NCI-H2196 (cell line): Measurements from ENCODE around the gene NEK9.
"Not testable (repeated sequence)": the region's sequence is repeated elsewhere in the genome, so short reads cannot be mapped to it uniquely, and the experiment has no call there.

Experiments
- DNase-seq: peaks from one replicate; lab custom pipeline; 2025; ENCODE audit not compliant: unreplicated experiment; lab: John Stamatoyannopoulos, UW

NEK9 gene

DNA sequence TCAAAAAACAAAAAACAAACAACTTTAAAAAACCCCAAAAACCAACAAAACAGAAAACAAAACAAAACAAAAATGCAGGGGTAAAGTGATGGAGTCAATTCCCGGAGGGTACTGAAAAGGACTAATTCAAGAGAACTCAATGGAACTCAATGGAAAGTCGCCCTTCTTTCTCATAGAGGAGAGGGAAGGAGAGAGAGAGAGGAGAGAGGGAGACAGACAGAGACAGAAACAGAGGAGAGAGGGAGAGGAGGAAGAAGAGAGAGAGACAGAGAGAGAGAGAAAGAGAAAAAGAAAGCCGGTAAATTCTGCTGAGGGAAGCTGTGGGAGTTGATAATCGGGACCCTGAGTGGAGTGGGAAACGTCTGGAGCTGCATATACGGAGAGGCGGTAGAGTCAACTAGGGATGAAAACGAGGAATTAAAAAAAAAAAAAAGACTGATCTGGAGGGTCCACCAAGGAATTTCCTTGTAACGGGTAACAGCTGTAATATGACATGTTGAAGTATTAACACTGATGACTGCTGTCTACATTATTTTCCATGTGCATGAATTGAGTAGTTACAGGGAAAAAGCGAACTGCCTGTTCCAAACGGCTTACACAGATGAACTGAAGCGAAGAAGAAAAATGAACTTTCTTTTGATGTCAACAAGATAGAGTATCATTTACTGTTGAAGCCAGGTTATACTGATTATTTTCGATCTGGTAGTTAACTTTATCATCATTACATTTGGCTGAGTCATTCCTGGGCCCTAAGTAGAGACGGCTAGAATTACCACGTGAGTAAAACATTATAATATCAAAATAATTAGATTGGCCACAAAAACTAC is 58.3 kb downstream of the NEK9 start:
- peak; percentile 56 for DNase-seq

DNA sequence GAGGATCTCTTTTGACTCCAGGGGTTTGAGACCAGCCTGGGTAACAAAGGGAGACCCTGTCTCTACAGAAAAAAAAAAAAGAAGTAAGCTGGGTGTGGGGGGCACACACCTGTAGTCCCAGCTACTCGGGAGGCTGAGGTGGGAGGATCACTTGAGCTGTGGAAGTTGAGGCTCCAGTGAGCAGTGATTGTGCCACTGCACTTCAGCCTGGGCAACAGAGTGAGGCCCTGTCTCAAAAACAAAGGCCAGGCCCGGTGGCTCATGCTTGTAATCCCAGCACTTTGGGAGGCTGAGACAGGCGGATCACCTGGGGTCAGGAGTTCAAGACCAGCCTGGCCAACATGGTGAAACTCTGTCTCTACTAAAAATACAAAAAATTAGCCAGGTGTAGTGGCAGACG is 59.1 kb downstream of the NEK9 start:
- DNase-seq = not testable (repeated sequence)

- DNase-seq = no peak
Observed at GRCh38 chr14:75067212-75067611, 59.6 kb downstream of the NEK9 start.

GRCh38 chr14:75066691-75067090 is 60.2 kb downstream of the NEK9 start:
- no peak for DNase-seq

DNA sequence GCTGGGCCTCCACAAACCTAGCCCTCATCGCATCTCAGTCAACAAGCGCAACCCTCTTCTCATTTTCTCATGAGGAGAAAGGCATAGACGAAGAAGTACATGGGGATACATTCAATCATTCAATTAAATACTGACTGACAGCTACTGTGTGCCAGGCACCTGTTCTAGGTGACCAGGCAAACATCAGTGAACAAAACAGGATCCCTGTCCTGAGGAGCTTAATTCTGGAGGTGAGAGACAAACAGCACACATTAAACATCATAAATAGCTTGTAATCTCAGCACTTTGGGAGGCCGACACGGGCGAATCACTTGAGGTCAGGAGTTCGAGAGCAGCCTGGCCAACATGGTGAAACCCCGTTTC is 62.7 kb downstream of the NEK9 start:
- DNase-seq = no peak

- peak; percentile 96 for DNase-seq
Observed at GRCh38 chr14:75063491-75064204, 63.2 kb downstream of the NEK9 start, which contains the start of gene ACYP1. Gene ACYP1 (minus strand): TSS chr14:75064024. CDS start chr14:75063553, 471 bp downstream.

DNA sequence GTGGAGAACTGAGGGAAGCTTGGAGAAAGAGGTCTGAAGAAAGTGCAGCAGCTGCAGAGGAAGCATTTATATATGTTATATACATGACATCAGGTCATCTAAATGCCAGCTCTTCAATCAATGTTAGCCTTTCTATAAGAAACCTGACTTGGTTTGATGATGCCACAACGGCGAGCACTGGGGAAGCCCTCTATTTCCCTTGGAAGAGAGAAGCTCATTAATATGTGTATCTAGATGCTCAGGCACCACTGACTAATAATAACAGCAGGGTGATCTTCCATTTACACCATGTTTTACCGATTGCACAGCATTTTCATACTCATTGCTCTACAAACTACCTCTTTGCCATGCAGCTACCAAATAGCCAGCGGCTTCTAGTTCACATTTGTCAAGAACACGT is 63.8 kb downstream of the NEK9 start:
- DNase-seq = no peak

DNA sequence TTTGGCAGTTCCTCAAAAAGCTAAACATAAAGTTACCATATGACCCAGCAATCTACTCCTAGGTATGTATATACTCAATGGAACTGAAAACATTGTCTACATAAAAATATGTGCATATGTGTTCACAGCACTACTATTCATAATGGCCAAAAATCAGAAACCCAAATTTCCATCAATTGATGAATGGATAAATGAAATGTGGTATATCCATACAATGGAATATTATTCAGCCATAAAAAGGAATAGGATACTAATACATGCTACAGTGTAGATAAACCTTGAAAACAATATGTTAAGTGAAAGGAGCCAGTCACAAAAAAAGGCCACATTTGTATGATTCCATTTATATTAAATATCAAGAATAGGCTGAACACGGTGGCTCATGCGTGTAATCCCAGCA is 66.4 kb downstream of the NEK9 start:
- no peak for DNase-seq

DNA sequence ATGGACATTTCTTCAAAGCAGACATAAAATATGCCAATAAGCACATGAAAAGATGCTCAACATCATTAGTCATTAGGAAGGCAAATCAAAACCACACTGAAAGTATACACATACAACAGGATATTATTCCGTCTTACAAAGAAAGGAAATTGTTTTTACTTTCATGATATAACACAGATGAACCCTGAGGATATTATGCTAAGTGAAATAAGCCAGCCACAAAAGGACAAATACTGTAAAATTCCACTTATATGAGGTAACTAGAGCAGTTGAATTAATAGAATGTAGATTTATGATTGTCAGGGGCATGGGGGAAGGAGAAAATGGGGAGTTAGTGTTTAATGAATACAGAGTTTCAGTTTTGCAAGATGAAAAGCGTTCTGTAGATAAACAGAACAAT is 67.2 kb downstream of the NEK9 start:
- no peak for DNase-seq

DNA sequence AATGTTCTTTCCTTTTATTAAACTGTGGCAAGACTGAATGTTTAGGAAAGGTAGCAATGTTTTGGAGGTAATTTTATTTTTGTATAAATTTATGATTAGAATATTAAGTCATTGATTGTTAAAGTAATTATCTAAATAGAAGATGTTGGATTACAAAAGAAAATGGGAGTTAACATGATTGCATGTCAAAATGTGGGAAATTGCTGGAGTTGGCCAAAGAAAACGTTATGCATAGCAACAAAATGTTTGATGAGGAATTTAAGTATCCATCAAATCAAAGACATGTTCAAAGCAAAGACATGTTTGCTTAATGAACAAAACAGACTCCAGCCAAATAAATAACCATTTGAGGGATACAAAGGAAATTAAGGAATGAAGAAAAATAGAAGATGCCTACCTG is 72.4 kb downstream of the NEK9 start:
- DNase-seq = no peak

- DNase-seq = no peak
Observed at GRCh38 chr14:75053396-75054291, 73.2 kb downstream of the NEK9 start.

DNA sequence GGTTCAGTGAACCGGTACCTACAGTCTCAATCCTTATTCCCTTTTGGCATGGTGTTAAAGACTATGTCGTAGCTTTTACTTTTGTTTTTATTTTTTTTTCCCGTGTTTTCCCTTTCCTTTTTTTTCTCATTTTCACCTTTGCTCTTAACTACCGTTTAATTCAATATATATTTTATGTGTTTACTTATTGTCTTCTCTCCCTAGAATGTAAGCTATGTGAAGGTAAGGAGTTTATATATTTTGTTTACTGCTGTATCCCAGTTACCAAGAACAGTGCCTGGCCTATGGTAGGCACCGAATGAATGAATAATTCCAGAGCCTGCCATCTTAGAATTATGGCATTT is 75.3 kb downstream of the NEK9 start:
- DNase-seq = no peak

- DNase-seq = peak; percentile 98
Observed at GRCh38 chr14:75050852-75051555, 75.8 kb downstream of the NEK9 start, which contains the start of gene MLH3. Gene MLH3 (minus strand): TSS chr14:75051467. CDS start chr14:75049655, 1,812 bp downstream.

DNA sequence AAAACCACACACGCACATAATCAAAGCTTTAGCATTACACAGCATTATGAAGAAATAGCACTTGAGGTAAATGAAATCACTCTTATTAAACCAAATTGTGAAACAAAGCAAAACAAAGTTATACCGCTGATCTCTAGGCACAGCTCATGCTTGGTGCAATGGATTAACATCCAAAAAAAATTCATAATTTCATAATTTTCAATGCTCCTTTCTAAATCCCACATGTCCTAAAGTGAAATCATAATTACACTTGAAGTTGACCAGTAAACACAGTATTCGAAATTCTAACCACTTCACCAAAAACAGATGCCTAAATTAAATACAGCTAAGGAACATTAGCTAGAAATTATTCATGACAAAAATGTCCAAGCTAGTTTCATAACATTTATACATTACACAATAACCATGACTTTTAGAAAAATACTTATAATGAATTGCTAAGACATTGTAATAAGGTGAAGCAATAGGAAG is 77.1 kb downstream of the NEK9 start:
- DNase-seq = no peak

GRCh38 chr14:75049136-75049535 is 77.7 kb downstream of the NEK9 start:
- DNase-seq = no peak

DNA sequence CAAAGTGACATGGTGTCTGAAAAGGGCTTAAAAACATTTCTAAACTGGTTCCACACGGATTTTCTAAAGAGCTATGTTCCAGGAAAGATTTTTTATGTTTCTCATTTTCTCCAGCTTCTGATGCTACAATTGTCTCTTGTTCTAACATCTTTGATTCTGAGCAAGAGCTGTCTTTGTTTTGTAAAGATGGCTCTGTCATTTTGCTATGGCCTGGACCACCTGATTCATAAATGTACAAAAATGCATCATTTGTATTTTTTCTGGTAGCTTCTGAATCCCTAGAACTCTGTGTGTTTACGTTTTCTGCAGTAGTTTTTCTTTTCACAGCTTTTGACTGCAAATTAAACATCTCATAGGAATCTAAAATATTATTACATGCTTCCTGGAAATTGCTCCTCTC is 78.7 kb downstream of the NEK9 start:
- DNase-seq = no peak

GRCh38 chr14:75047506-75047905 is 79.3 kb downstream of the NEK9 start:
- no peak for DNase-seq

DNA sequence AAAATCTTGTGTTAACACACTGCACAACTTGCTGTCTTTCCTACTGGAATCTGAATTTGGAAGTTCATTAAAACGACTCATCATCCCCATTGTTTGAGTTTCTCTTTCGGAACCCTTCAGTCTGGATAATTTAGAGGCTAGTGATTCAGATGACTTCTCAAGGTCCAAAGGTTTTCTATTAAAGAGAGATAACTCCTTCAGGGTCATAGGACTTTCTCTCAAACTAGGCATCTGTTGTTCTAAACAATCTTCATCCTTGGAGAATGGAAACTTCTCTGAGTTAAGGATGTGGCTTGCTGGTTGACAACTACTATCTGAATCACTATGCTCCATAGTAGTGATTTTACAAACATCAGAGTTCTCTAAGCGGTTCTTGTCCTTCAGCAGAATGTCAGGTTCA is 79.9 kb downstream of the NEK9 start:
- DNase-seq = no peak

- no peak for DNase-seq
Observed at GRCh38 chr14:75046275-75046674, 80.6 kb downstream of the NEK9 start.

DNA sequence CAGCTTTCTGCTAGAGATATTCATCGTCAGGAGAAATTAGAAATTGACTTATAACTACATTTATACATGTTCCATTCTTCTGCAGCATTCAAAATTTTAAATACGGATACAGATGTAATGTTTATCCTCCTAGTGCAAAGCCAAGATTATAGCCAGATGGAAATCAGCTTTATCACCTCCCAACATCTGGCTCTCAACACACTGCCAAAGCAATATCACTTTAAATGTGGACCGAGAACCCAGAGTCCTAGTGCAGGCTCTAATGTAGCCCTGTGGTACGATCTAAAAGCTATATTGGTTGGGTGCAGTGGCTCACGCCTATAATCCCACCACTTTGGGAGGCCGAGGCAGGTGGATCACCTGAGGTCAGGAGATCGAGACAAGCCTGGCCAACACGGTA is 82.1 kb downstream of the NEK9 start:
- no peak for DNase-seq

- no peak for DNase-seq
Observed at GRCh38 chr14:75044322-75044721, 82.5 kb downstream of the NEK9 start.
